CD4-positive, alpha-beta T cell treated with Interleukin-4 for 4 hours (primary cell): Measurements from ENCODE around the gene ERG28.
"Not testable (repeated sequence)": the region's sequence is repeated elsewhere in the genome, so short reads cannot be mapped to it uniquely, and the experiment has no call there.

Source experiments
- DNase-seq: peaks from one replicate; pipeline ENCODE4 v3.0.0-alpha.2; 2020

ERG28 gene, protein sequence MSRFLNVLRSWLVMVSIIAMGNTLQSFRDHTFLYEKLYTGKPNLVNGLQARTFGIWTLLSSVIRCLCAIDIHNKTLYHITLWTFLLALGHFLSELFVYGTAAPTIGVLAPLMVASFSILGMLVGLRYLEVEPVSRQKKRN

DNA sequence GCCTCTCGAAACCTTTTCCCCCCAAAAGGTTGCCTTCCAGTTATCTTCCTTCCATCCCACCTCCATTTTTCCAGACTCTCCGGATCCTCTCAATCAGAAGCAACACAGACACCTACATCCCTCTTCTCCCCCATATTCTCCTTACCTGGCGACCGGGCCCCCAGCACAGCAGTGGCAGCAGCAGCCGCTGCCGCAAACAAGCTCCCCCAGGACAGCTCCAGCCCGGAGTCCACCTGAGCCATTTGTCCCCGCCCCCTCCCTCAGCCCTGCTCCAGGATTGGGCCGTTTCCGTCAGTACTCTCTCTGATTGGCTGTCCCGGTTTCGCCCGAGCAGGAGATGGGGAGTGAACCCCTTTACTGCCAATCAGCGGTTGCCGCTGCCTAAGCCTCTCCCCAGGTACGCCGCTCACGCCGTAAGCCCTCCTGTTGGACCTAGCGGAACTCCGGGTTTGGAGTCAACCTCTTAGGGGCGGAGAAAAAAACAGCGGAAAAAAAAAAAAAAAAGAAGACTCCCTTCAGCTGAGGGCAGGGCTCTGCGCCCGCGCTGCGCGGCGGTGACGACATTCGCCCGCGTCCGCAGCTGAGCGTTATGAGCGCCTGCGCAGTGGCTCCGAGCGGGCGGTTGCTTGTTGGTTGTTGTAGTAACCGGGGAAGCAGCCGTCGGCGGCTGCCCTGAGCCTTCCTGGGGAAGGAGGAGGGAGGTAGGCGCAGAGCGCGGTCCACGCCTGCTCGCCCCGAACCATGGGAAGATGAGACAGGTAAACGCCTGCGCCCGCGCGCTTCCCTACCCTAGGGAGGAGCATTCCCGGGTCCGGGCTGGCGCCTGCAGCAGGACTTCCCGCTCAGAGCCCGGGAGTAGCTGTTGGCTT, at the start of gene ERG28, which contains the start of gene TTLL5:
Gene ERG28, minus strand, starts transcription at position 247 of the 869 bp plus-strand sequence. CDS start 3,374 bp downstream, outside the sequence.
Gene TTLL5, plus strand, starts transcription at position 617 of the 869 bp plus-strand sequence. CDS start 1,904 bp downstream, outside the sequence.
- DNase-seq: peak; percentile 98

DNA sequence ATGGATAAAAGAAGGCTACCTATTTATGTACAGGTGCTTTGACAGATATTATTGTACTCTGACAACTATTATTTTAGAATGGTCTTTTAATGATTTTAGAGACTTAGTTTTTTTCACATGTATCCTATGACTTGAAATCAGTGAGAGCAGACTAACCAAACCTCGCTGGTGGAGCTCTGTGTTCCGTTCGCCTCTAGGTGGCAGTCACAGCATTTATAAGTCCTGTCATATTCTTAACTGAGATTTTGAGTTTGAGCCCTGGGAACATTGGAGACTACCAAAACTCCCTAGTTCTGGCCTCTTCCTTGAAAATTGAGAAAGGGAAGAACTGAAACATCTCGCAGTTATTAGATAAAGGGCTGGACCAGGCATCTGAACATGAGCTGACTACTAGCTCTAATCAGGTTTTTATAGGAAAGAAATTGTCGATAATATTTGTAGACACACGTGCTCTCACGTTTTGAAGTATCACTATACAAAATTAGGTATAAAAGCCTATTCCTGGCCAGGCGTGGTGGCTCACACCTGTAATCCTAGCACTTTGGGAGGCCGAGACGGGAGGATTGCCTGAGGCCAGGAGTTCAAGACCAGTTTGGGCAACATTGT, 48.6 kb upstream of the ERG28 start:
- DNase-seq: peak; percentile 57

DNA sequence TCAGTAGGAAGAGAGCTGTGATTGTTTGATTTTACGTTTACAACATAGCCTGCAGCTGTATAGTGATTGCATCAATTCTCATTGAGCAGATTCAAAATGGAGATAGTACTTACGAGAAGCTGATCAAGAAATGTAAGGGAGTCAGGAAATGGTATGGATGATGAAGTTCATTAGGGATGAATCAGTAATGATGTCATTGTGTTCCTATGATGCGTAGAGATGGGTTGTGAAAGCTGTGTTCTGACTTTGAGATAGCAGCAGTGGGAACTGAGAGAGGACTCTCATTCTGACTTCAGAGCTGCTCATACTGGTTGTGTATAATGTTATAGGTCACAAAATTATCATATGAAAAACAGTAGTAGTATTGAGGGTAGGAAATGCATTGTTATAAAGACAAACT, 44.3 kb upstream of the ERG28 start:
- DNase-seq: no peak

DNA sequence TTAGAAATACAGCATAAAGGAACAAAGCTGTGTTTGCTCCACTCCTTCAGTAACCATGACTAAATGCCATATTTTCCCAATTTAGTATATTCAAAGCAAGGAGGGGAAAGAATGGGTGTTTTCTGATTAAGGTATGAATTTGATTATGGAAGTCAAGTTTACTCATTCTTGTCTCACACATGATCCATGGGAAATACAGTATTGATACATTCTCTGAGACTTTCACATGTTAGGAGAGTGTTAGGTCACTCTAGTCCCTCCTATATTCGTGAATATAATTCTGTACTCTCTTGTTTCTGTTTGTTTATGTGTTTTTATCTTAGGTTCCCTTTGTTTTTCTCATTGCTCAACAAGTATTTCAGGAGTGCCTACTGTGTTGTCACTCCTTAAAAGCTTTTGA, 42.8 kb upstream of the ERG28 start:
- no peak for DNase-seq

DNA sequence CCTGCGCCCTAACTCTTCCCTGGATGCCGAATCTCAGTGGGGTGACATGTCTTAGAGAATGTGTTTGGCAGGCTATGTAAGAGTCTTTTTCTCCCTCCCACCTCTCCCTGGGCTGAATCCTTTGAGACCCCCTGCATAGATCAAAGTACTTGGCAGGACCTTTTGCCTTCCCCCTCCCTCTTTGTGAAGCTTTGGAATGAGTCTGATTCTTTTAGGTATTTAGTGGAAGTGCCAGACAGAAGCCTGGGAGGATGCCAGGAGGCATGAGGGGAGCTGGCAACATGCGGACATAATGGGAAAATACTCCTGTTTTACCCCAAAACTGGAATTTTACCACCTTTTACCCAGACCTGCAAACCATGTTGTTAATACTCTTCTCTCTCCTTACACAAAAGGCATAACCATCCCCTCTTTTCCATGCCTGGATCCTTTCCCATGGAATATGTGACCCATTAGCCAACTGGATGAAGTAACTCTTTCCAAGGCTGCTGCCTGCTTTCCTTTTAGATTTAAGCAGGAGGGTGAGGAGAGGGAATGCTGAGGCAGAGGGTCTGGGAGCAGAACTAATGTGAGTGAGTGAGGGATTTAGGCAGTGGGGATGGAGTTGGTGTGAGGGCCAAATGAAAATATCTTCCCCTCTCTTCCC, 42.1 kb upstream of the ERG28 start:
- no peak for DNase-seq

DNA sequence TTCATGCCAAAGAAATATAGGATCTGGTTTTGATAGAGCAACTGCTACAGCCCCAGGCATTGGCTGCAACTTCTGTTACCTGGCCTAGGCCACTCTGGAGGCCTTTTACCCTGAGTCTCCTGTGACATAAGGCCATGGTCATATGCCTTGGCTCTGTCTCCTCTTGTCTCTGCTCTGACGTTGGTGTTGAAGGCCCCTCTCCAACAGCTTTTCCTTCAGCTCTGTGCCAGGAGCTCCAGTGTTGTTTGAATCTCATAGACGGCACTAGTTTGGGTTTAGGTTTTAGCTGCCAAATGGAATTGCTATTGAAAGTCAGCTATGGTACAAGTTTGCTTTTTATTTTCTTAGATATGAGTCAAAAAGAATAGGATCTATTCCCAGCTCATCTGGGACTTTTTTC, 41.4 kb upstream of the ERG28 start:
- no peak for DNase-seq

DNA sequence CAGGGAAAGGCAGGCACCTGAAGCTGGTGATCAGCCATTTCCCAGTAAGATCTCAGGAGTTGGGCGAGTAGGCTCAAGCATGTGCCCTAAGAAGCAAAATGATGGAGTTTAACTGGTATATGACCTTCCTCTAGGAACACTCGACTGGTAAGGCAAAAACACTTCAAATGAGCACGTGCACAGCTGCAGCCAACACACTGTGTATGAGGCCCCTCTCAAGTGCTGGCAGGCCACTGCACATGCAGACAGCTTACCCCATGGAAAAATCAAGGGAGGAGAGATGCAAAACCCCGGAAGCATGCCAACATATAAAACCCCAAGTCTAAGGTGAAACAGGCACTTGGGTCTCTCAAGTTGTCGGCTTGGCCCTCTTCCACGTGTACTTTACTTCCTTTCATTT, 39.6 kb upstream of the ERG28 start:
- DNase-seq: no peak

DNA sequence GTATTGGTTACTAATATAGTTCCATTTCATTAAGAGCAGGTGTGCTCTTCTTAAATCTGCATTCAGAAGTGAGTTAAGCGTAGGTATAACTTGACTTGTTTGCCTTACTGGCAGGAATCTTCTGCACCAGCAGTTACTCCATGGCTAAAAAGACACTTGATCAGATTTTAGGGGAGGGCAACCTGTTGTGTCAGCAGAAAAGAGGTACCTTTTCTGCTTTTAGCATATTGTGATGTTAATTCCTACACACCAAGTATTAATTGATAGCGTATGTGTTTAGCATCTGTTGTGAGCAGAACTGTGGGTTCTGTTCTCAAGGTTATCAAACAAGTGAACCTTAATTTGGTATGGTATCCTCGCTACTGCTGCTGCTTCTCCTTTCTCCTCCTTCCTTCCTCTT, 38.7 kb upstream of the ERG28 start:
- no peak for DNase-seq

DNA sequence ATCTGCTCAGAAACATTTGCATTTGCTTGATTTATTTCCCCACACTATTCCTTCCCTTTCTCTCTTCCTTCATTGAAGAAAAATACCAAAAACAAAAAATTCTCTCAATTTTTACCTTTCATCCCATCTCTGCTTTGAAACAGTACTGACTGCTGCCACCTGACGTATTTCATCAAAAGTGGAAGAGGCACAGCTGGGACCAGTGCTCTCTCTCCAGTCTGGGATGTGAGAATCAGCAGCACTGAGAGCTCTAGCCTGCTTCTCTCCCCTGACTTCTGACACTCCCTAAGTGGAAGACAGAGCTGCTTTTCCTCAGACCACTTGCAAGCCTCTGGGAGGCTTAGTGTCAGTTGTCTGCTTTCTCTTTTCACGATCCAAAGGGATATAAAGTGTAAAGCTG, 37.2 kb upstream of the ERG28 start:
- DNase-seq: no peak

DNA sequence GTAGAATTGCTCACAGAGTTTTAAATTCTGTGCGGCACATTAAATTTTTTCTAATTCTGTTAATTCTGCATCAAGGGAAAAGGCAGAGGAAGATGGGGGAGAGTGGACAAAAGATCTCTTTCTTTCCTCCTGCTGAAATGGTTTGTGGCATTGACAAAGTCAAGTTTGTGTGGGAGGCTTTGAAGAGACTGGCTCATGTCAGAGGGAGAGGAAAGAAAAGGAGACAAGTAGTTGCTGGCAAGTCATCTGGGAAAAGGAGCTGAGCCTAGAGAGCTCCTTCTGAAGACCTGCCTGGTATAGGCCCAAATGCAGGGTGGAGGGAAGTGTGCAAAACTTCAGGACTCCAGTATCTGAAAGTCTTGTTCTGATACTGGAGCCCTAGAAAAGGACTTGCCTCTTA, 36.7 kb upstream of the ERG28 start:
- DNase-seq: no peak

DNA sequence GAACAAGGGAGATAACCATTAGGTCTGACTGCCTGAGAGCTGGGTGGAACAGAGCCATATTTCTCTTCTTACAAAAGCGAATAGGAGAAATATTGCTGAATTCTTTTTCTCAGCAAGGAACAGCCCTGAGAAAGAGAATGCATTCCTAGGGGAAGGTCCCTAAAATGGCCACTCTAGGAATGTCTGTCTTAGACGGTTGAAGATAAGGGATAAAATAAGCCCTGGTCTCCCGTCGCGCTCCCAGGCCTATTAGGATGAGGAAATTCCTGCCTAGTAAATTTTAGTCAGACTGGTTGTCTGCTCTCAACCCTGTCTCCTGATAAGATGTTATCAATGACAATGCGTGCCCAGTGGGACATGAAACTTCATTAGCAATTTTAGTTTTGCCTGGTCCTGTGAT, 34.3 kb upstream of the ERG28 start:
- DNase-seq: not testable (repeated sequence)

DNA sequence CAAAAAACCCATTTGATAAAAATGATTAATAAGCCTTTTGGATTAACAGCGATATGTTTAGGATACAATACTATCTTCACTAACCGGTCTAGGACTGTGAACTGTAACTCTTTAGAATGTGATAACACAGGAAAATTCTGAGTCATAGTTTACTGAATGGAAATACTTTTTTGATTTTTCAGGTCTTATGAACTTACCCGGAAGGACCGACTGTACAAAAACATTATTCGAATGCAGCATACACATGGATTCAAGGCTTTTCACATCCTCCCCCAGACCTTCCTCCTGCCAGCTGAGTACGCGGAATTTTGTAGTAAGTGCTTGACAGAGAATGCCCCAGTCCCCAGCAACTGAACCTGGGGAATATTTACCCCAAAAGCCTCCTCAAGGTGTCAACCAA, 29.3 kb upstream of the ERG28 start:
- DNase-seq: no peak

DNA sequence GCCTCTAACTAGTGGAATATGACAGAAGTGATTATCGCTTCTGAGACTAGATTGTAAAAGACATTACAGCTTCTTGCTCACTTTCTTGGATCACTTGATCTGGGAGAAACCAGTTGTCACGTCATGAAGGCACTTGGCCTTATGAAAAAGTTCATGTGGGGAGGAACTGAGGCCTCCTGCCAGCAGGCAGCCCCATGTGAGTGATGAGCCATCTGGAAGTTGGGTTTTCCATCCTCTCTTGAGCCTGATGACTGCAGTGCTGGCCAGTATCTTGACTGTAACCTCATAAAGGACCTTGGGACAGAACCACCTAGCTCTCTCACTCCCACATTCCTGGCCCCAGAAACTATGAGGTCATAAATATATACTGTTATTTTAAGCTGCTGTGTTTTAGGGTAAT, 28.3 kb upstream of the ERG28 start:
- DNase-seq: no peak

DNA sequence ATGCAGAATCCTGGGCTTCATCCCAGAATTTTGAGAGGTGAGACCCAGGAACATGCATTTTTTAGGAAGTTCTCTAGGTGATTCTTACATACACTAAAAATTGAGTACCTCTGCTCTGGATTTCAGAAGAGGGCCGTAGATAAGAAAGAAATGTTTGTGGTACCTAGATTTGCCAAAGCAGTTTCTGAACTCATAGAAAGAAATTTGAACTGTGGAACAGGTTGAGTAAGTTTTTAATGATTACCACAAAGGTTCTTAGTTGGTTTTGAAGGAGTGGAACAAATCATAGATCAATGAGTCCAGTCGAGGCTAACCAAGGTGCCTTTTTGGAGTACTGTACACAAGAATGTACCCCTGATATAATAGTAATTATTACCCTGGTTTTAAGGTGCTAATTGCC, 25.2 kb upstream of the ERG28 start:
- no peak for DNase-seq

DNA sequence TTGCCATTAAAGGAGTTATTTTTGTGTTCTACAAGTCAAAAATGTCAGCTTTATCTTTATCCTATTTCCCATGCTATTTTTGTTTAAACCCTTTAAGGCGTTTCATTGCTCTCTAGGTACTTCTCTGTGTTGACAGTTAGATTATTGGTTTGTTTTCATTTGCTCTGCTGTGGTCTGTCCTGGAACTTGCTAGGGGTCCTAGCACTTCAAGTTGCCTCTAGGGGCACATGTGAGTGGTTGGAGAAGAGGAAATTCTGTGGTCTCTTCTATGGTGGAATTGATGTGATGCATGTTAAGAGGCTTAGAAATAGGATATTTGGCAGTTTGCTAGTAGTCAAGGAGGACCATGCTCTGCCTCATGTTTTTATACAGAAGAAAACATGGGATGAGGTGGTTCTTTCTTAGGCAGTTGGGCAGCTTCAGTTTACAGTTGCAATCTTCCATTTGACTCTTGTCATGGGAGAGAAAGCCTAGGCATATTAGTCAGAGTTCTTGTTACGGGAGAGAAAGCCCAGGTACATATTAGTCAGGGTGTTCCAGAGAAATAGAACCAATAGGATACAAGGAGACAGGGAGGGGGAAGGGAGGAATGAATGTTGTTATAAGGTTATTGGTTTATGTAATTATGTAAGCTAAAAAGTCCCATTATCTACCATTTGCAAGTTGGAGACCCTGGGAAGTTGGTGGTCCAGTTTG, 14.7 kb upstream of the ERG28 start:
- DNase-seq: no peak

DNA sequence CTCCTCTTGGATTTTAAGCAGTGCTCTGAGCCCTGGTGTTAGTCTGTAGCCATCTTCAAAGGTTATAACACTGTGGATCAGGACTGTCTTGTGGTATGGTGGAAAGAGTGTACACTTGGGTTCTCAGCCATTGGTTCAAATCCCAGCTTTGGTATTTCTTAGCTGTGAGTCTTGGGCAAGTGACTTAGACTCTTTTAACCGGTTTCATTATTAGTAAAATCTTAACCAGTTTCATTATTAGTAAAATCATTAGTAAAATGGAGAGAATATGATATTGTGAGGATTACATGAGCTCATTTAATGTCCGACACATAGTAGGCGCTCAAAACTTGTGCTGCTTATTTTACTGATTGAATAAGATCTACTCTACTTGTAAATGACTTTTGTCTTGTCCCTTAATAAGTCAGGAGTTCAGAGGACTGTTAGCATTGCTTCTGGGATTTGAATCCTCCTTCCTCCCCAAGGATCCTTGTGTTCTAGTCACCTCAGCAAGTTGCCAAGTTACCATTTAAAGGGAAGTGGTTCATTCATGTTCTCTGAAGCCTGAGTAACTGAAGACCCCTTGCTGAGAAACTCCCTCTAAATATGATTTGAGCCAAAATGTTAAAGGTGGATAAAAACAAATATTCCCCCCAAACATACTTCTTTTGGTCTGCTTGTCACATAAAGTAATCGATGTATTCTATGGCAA, 12.8 kb upstream of the ERG28 start:
- DNase-seq: no peak

DNA sequence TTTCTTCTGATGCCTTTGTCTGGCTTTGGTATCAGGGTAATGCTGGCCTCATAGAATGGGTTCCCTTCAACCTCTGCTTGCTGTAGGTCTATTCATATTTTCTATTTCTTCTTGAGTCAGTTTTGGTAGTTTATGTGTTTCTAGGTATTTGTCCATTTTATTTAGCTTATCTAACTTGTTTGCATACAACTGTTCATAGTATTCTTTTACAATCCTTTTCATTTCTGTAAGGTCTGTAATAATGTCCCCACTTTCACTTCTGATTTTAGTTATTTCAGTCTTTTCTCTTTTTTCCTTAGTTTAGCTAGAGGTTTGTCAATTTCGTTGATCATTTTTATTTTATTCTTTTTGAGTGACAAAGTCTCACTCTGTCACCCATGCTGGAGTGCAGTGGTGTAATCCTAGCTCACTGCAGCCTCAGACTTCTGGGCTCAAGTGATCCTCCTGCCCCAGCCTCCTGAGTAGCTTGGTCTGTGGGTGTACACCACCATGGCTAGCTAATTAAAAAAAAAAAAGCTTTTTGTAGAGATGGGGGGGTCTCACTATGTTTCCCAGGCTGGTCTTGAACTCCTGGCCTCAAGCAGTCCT, 12.0 kb upstream of the ERG28 start:
- DNase-seq: no peak

DNA sequence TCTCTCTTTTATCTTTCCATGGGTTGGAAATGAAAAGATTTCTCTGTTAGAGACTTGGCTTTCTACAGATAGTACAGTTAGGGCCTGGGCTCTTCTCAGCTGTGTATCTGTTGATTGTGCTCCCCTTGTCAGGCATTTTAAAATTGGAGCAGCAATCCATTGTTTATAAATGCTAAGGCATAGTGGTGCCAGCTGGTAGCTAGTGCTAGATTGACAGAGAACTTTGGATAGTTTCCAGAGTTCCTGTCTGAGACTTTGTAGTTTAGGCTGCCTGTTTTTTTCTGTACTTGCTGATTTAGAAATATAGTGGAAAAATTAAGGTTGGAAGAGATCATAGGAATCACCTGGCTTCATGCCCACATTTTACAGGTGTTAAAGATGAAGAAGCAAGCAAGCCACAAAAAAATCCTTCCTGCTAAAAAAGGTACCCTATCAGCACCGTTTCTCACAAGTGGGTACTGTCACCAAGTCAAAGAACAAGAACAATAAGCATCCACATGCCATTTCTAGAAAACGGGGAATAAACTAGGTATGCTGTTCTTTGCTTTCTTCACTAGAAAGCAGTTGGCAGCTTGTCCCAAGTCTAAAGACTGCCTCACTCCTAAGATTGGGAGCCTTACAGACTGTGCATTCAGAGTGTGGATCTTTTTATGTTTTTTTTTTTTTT, 6.6 kb upstream of the ERG28 start:
- no peak for DNase-seq

DNA sequence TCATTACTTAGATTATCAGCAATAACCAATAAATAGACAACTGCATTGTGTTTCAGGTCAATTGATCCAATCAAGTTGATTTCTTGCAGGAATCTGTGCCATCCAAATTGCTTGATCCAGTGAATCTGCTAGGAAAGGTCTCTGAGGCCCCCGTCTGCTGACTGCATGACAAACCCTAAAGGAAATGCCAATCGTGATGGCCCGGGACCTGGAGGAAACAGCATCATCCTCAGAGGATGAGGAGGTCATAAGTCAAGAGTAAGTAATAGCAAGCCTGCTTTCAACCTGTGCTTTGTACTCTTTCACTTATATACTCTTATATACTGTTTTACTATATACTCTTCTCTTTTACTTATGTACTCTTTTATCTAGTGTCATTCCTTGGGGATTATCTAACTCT, 2.3 kb upstream of the ERG28 start:
- no peak for DNase-seq

DNA sequence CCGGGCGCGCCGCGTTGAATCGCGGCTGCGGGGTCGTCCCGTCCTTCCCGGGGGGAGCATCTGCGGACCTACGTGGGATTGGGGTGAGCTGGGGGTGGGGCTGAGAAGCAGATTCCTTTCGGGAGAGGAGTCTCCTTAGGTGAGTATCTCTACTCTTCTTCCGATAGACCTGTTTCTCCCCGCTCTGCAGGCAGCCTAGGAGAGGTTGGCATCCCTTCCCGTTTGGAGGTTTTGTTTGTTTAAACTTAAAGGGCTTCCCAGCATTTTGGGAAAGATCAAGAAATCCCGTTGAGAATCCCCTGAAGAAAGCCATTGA, 781 bp upstream of the ERG28 start:
- peak; percentile 1 for DNase-seq

DNA sequence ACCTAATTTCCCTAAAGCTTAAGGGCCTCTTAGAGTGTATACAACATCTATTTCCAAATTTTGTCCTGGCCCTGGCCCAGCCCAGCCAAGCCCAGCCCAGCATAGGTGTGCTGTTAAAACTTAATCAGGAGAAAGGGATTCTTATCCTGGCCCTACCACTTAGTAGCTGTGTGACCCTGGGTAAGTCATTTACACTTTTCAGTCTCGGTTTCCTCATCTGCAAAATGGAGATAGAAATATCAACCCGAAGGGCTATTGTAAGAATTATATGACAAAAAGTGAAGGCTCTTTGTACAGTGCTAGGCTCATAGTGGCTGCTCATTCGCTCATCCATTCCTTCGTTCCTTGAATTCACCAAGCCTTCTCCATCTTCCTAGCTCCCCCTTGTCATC, 442 bp downstream of the ERG28 start:
- no peak for DNase-seq

DNA sequence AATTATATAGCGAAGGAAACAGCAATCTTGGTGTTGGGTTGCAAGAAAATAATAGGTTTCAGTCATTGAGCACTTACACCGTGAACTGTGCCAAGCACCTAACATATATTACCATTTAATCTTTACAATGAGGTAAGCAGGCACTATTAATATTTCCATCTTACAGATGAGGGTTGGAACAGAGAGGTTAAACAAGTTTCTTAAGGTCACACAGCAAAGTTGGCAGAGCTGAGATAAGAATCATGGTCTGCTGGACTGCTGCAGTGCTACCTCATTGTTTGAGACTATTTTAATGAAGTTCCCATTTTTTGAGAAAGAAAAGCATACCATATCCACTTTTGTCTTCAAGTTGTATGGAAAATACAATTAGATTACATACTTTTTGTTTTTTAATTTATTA, 1.7 kb downstream of the ERG28 start:
- no peak for DNase-seq
